Measurements from ENCODE around the gene PRR27.

Gene PRR27

GRCh38 chr4:70153937-70154336, at the start of gene PRR27:
Gene PRR27, plus strand, starts transcription at chr4:70154237. Its CDS starts 139 bp downstream, at chr4:70154376.
- DNase-seq: no peak

- DNase-seq: no peak
Measured at GRCh38 chr4:70110917-70111316, 43.1 kb upstream of the PRR27 start.

- DNase-seq: no peak
Measured at GRCh38 chr4:70113656-70114055, 40.4 kb upstream of the PRR27 start.

DNA sequence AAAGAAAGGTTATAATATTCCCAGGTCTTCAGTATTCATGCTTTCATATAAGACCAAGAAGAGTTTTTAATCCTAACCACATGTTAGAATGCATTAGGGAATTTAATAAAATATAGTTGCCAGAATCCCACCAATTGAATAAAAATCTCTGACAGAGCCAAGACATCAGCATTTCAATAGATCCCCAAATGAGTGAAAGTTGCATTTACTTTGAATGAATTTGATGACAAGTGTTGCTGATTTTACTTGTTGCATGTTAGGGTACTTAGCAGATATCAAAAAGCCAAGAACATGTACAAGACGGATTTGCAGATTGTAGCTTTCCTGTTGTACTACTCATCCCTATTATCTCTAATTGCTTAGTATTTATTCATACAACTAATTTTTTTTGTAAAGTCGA, 39.9 kb upstream of the PRR27 start:
- no peak for DNase-seq

- no peak for DNase-seq
Measured at GRCh38 chr4:70120323-70120722, 33.7 kb upstream of the PRR27 start.

DNA sequence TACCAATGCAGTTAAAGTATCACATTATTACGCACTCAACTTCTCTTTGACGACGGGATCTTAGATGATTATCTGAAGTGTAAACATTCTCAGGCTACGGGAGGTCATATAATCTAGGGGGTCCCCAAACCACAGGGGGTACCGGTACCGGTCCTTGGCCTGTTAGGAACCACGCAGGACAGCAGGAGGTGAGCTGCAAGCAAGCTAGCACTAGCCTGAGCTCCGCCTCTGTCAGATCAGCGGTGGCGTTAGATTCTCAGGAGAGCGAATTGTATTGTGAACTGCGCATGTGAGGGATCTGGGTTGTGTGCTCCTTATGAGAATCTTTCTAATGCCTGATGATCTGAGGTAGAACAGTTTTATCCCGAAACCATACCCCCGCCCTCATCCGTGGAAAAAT, 20.6 kb upstream of the PRR27 start:
- DNase-seq: no peak

DNA sequence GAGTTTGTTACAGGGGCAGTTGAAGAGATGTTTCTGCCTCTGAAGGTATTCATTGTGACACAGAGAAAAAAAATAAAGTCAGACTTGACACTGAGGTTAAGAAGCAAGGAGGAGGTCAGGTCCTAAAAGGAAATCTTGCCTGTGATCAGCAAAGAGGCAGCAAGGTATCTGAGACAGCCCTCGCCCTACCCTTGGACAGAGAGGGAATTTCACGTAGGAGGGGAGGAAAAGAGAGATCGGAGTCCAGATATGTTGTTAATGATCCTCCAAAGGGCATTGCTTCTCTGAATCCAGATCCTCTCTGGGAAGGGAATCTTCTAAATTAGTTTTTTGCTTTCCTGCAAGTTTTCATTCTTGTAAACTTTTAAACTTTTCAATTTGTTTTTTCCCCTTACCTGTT, 15.3 kb upstream of the PRR27 start:
- no peak for DNase-seq

- DNase-seq: no peak
Measured at GRCh38 chr4:70151271-70151670, 2.8 kb upstream of the PRR27 start.

DNA sequence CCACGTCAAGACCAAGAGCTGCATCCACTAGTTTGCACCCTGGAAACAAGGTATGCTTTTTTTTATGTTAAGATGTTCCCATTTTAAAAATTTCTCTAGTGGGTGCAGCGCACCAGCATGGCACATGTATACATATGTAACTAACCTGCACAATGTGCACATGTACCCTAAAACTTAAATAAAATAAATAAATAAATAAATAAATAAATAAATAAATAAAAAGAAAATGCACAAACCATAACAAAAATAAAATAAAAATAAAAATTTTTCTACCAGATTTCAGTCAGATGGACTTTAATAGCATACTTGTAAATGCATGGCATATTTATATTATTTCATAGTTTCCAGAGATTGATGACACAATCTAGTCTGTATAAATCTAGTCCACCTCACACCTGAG, 1.9 kb upstream of the PRR27 start:
- no peak for DNase-seq

DNA sequence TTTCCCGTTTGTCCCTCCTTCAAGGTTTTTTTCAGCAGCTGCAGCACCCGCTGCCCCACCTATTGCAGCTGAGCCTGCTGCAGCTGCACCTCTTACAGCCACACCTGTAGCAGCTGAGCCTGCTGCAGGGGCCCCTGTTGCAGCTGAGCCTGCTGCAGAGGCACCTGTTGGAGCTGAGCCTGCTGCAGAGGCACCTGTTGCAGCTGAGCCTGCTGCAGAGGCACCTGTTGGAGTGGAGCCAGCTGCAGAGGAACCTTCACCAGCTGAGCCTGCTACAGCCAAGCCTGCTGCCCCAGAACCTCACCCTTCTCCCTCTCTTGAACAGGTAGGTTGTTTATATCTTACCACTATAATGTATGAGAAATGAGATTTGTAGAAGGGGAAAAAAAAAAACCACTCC, 4.5 kb downstream of the PRR27 start:
- DNase-seq: no peak

DNA sequence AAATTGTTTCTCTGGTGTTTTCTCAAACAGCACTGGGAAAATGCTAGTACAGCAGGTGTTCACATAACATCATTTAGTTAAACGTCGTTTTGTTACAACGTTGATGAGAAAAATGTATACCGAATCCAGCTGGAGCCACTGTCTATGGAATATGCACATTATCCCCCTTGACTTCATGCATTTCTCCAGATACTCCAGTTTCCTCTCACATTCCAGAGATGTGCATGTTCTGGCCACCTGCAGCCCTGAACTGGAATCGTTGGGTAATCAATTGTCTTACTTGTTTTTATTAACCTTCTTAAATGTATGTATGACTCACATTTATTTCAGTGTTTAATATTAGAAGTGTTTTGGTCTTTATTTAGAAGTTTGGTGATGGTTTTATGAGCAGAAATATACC, 23.1 kb downstream of the PRR27 start:
- no peak for DNase-seq

GRCh38 chr4:70178075-70178660, 24.1 kb downstream of the PRR27 start:
- no peak for DNase-seq

DNA sequence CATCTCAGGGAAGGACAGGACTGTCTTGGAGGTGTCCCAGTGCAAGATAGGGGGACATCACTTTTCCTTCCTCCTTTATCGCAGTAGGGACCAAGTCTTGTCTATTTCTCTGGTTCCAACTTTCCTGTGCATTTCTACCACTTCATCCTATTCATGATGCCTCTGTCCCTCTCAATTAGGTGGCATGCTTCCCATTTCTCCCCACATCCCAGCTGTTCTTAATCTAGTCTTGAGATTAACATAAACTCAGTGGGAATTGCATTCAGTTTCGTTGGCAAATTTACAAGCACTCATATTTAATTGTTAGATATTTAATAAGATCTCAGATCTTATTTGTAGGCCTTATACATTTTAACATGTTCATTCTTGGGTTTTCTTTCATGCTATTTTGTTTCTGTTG, 25.8 kb downstream of the PRR27 start:
- no peak for DNase-seq

GRCh38 chr4:70181864-70182263, 27.8 kb downstream of the PRR27 start:
- DNase-seq: no peak

GRCh38 chr4:70182517-70183167, 28.6 kb downstream of the PRR27 start:
- no peak for DNase-seq

- DNase-seq: no peak
Measured at GRCh38 chr4:70183168-70183939, 29.3 kb downstream of the PRR27 start.

DNA sequence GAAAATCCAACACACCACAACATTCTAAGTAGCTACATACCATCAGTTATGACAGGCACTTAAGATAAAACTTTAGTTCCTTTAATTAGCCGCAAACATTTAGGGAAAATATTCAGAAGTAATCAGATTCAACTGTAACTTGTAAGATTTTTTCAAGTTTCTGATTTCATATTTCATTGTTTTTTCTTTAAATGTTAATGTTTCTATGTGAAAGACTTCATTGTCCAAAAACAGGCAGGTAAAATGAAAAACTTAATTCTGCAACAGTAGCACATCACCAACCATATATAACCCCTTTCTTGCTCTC, 29.9 kb downstream of the PRR27 start:
- DNase-seq: no peak

GRCh38 chr4:70187216-70187615, 33.2 kb downstream of the PRR27 start:
- no peak for DNase-seq

DNA sequence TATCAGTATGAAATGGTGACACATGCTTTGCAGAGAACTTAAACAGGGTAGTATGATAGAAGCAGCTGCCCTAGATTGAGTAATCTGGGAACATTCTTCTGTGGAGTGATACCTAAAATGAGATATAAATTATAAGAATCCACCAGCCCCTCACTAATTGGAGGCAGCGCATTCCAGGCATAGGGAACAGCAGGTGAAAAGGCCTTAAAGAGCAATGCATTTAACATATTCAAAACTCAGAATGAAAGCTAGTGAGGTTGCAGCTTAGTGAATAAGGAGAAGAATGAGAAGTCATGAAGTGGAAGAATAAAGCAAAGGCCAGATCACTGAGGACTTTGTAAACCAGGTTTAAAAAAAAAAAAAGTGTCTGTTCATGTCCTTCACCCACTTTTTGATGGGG, 36.5 kb downstream of the PRR27 start:
- DNase-seq: no peak

DNA sequence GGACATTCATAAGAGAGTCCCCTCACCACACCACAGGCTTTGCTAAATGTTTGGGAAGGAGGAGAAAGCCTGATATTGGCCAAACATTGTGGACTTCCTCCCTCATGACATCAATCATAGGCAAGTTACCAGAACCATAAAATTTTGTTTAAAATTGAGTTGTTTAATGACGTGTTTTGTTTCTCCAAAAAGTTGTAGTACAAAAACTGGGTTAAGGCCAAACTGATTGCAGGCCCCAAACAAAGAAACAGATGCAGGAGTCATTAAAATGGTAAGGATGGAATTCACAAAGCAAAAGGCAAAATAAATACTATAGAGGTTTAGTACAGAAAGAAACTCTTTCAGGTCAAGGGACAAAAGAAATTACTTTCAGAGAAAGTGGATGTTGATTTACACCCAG, 37.6 kb downstream of the PRR27 start:
- DNase-seq: no peak

- DNase-seq: no peak
Measured at GRCh38 chr4:70192895-70193294, 38.9 kb downstream of the PRR27 start.

DNA sequence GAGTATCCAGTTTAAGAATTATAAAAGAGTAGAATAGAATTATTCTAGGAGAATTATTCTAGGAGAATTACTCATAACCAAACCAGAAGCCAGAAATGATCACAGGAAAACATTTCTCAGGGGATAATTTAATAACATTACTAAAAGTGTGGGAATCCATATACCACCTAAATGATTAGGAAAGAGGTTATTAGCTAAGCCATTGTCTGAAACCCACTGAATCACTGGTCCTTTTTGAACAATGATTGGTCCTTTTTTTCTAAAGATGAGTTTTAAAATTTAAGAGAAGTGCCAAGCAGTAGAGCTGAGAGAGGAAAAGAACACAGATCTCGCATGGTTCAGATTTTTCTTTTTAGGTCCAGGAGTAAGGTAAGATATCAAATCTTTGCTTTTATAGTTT, 41.4 kb downstream of the PRR27 start, which contains the start of gene ODAM:
Gene ODAM (plus strand): TSS at position 301 of the 400 bp plus-strand sequence. CDS start 819 bp downstream, outside the sequence.
- no peak for DNase-seq

DNA sequence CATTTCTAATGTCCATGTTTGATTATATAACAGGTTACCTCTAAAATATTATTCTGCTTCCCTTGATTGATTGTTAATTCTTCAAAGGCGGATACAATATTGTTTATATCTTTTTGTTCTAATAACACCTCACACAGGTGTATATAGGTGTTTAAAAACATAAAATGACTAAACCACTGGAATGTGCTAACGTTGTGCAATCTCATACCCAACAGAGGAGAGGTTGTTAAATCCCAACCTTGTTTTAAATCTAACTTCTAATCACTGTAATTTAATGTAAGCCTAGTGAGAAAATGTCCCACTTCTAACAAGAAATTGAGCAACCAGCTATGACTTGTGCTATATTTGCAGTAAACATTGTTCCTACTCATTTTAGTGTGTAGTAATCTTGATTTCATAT, 42.8 kb downstream of the PRR27 start:
- DNase-seq: no peak

DNA sequence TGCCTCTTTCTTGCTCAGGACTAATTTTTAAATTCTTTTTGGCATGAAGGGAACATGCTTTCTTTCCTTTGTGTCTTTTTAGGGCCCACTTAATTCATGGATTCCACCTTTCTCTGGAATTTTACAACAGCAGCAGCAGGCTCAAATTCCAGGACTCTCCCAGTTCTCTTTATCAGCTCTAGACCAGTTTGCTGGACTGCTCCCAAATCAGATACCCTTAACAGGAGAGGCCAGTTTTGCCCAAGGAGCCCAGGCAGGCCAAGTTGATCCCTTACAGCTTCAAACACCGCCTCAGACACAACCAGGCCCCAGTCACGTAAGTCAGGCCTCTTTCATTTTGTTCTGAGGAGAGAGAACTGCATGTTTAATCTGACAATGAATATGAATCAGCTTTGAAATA, 43.8 kb downstream of the PRR27 start:
- DNase-seq: no peak

- no peak for DNase-seq
Measured at GRCh38 chr4:70203601-70204000, 49.6 kb downstream of the PRR27 start.

Measured in DMS79 treated with DMSO at 0.1 percent for 48 hours (cell line).